NCI-H146 (cell line): Measurements from ENCODE around the gene ATF2.

Experiments
- DNase-seq: peaks from one replicate; lab custom pipeline; 2025; lab: John Stamatoyannopoulos, UW

The ATF2 gene

GRCh38 chr2:175080479-175080878, 87.5 kb downstream of the ATF2 start:
- peak; percentile 4 for DNase-seq

- no peak for DNase-seq
Measured at GRCh38 chr2:175076272-175076671, 91.7 kb downstream of the ATF2 start.

- no peak for DNase-seq
Measured at GRCh38 chr2:175074478-175074877, 93.5 kb downstream of the ATF2 start.

- DNase-seq, result no peak
Measured at GRCh38 chr2:175068534-175068933, 99.5 kb downstream of the ATF2 start.

- DNase-seq, result no peak
Measured at GRCh38 chr2:175066411-175066810, 101.6 kb downstream of the ATF2 start.

GRCh38 chr2:175064797-175065196, 103.2 kb downstream of the ATF2 start:
- DNase-seq, result no peak

GRCh38 chr2:175063741-175064140, 104.3 kb downstream of the ATF2 start:
- DNase-seq, result no peak

GRCh38 chr2:175062787-175063585, 105.0 kb downstream of the ATF2 start:
- DNase-seq, result no peak

- DNase-seq, result no peak
Measured at GRCh38 chr2:175057078-175057685, 110.8 kb downstream of the ATF2 start.

- DNase-seq, result no peak
Measured at GRCh38 chr2:175055993-175056392, 112.0 kb downstream of the ATF2 start.

GRCh38 chr2:175054340-175054739, 113.7 kb downstream of the ATF2 start:
- DNase-seq, result no peak

GRCh38 chr2:175049661-175050060, 118.3 kb downstream of the ATF2 start:
- DNase-seq, result no peak

- DNase-seq, result no peak
Measured at GRCh38 chr2:175048275-175048674, 119.7 kb downstream of the ATF2 start.

- no peak for DNase-seq
Measured at GRCh38 chr2:175039490-175039889, 128.5 kb downstream of the ATF2 start.

- no peak for DNase-seq
Measured at GRCh38 chr2:175039031-175039430, 129.0 kb downstream of the ATF2 start.

- DNase-seq, result no peak
Measured at GRCh38 chr2:175037941-175038340, 130.1 kb downstream of the ATF2 start.

- peak; percentile 2 for DNase-seq
Measured at GRCh38 chr2:175036582-175037018, 131.4 kb downstream of the ATF2 start.

GRCh38 chr2:175035806-175036205, 132.2 kb downstream of the ATF2 start:
- no peak for DNase-seq

GRCh38 chr2:175034716-175035115, 133.3 kb downstream of the ATF2 start:
- no peak for DNase-seq

GRCh38 chr2:175030380-175031271, 137.4 kb downstream of the ATF2 start:
- DNase-seq, result no peak

- DNase-seq, result no peak
Measured at GRCh38 chr2:175027755-175028154, 140.2 kb downstream of the ATF2 start.

GRCh38 chr2:175026385-175026784, 141.6 kb downstream of the ATF2 start:
- DNase-seq, result no peak

- no peak for DNase-seq
Measured at GRCh38 chr2:175025946-175026345, 142.1 kb downstream of the ATF2 start.
